ENCODE data around the gene ZNF554.
"Not testable (repeated sequence)": the region's sequence is repeated elsewhere in the genome, so short reads cannot be mapped to it uniquely, and the experiment has no call there.

Gene ZNF554

DNA sequence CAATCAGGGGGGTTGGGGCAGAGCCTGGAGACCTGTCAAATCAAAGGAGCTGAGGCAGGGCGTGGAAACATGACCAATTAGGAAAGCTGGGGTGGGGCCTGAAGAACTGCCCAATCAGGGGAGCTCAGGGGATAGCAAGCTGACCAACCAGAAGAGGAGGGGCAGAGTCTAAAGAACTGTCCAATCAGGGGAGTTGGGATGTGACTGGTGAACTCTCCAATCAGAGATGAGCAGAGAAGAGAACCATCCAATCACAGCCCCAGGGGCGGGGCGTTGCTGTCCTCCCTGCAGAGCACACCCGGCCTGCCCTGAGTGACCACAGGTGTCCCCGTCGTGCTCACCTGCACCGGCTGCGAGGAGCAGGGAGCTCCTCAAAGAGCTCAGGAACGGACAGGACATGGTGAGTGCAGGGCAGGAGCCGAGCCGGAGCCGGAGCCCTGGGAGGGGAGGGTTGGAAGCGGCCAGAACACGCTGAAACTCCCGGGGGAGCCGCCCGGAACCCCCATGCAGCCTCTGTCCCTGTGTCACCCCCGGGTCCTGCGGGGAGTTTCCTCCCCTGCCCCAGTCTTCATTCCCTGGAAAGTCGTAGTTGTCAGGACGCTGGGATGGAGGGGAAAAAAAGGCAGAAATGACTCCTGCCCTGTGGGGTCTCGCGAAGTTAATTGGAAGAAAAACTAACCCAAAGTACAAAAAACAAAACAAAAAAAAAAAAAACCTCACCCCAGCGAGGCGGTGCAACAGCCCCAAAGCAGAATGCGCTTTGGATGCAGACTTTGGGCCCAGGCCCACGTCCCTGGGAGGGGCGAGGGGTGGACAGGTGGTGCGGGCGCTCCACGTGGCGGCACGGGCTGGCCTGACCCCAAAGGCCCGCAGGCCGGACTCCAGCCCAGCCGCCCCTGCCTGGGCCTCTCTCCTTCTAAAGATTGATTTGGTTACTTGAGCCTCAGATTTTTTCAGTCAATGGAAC, 47.6 kb downstream of the ZNF554 start, which contains the start of gene ZNF556:
Gene ZNF556 (plus strand): TSS at position 311 of the 967 bp plus-strand sequence. CDS start 87 bp downstream, at position 398.
- no peak for DNase-seq (ENCODE audit: low read depth, low spot score)

DNA sequence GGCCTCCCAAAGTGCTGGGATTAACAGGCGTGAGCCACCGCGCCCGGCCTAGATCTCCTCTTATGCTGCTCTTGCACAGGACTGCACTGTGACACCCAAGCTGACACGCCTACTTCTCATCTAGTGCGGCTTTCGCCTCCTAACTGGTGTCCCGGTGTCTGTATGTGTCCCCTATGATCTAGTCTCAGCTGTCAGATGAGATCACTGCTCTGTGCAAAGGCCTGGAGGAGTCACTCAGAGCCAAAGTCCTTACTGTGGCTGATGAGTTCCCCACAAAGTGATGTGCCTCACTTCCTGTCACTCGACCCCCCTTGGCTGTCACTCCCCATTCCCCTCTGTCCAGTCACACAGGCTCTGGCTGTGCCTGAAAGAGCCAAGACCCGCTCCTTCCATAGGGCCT, 50.0 kb downstream of the ZNF554 start:
- no peak for DNase-seq (ENCODE audit: low read depth, low spot score)

GRCh38 chr19:2872175-2872574, 52.5 kb downstream of the ZNF554 start:
- DNase-seq (ENCODE audit: low read depth, low spot score), result not testable (repeated sequence)

DNA sequence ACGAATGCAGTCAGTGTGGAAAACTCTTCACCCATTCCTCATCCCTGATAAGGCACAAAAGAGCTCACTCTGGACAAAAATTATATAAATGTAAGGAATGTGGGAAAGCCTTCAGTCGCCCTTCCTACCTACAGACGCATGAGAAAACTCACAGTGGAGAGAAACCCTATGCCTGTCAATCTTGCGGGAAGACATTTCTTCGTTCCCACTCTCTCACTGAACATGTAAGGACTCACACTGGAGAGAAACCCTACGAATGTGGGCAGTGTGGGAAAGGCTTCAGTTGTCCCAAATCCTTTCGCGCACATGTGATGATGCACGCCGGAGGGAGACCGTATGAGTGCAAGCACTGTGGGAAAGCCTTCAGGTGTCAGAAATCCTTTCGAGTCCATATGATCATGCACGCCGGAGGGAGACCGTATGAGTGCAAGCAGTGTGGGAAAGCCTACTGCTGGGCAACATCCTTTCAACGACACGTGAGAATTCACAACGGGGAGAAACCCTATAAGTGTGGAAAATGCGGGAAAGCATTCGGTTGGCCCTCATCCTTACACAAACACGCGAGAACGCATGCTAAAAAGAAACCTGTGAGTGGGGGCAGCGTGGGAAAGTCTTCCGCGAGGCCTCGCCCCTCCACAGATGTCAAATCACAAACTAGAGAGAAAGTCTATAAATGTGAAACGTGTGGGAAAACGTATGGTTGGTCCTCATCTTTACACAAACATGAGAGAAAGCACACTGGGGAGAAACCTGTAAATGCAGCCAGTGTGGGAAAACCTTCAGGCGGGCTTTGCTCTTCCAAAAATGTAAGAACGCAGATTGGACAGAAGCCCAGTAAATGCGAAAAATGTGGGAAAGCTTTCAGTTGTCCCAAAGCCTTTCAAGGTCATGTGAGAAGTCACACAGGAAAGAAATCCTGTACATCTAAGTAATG, 58.0 kb downstream of the ZNF554 start:
- no peak for DNase-seq (ENCODE audit: low read depth, low spot score)

DNA sequence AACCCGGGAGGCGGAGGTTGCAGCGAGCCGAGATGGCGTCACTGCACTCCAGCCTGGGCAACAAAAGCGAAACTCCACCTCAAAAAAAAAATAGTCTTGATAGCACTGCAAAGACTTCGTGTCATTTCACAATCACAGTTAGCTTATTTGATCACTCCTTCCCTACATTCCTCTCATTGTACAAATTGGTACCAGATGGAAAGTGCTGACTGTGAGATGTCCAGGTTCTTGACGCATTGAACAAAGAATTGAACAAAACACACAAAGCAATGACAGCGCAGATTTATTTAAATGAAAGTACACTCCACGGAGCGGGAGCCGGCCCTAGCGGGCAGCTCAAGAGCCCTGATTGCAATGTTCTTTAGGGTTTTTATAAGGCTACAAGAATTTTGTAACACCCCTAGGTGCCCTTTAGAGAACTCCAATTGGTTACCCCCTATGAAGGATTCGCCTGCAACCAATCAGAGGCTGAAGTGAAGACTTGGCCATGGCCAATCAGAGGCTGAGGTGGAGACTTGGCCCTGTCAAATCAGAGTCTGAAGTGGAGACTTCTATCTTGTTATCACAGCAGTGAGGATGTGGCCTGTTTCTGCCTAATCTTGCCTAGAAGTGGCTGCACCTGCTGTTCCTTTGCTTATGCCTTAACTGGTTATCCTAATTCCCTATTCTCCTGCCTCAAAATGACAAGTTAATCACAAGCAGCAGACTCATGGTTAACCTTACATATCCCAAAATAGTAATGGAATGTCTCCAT, 64.2 kb downstream of the ZNF554 start:
- DNase-seq (ENCODE audit: low read depth, low spot score), result no peak

GRCh38 chr19:2885736-2886135, 66.1 kb downstream of the ZNF554 start:
- no peak for DNase-seq (ENCODE audit: low read depth, low spot score)
